ENCODE data around the gene SNX10.

The SNX10 gene

GRCh38 chr7:26404189-26404996, 112.7 kb downstream of the SNX10 start:
- DNase-seq (ENCODE audit: low read depth), result no peak

- DNase-seq (ENCODE audit: low read depth), result no peak
These were observed 114.8 kb downstream of the SNX10 start for GRCh38 chr7:26406433-26406832.

GRCh38 chr7:26409661-26410547, 118.2 kb downstream of the SNX10 start:
- no peak for DNase-seq (ENCODE audit: low read depth)

- no peak for DNase-seq (ENCODE audit: low read depth)
These were observed 121.5 kb downstream of the SNX10 start for GRCh38 chr7:26413007-26413691.

GRCh38 chr7:26416004-26416403, 124.3 kb downstream of the SNX10 start:
- DNase-seq (ENCODE audit: low read depth), result no peak

GRCh38 chr7:26417911-26418413, 126.3 kb downstream of the SNX10 start:
- DNase-seq (ENCODE audit: low read depth), result no peak

- DNase-seq (ENCODE audit: low read depth), result no peak
These were observed 127.5 kb downstream of the SNX10 start for GRCh38 chr7:26419198-26419597.

- no peak for DNase-seq (ENCODE audit: low read depth)
These were observed 128.9 kb downstream of the SNX10 start for GRCh38 chr7:26420422-26421019.

- no peak for DNase-seq (ENCODE audit: low read depth)
These were observed 131.1 kb downstream of the SNX10 start for GRCh38 chr7:26422761-26423160.

- DNase-seq (ENCODE audit: low read depth), result no peak
These were observed 131.8 kb downstream of the SNX10 start for GRCh38 chr7:26423436-26423835.

Data from ELR (cell line).